Measurements from ENCODE around the gene NELL1.

- TF ChIP-seq POLR2A (IDR thresholded peaks at IDR 0.05) (no peak), CTCF (IDR thresholded peaks at IDR 0.05) (no peak)
These were observed 638.5 kb downstream of the NELL1 start for GRCh38 chr11:21307874-21308273.
